ENCODE results near the gene CTPS2.

GRCh38 chrX:16586377-16587112 is 125.9 kb downstream of the CTPS2 start:
- TF ChIP-seq CTCF (IDR thresholded peaks at IDR 0.05; ENCODE audit: insufficient read depth, low read depth, low read length) (no peak), EZH2 (IDR thresholded peaks at IDR 0.05; ENCODE audit: insufficient read depth, low read length) (no peak)
